ENCODE measurements around the gene ASAP2.

DNA sequence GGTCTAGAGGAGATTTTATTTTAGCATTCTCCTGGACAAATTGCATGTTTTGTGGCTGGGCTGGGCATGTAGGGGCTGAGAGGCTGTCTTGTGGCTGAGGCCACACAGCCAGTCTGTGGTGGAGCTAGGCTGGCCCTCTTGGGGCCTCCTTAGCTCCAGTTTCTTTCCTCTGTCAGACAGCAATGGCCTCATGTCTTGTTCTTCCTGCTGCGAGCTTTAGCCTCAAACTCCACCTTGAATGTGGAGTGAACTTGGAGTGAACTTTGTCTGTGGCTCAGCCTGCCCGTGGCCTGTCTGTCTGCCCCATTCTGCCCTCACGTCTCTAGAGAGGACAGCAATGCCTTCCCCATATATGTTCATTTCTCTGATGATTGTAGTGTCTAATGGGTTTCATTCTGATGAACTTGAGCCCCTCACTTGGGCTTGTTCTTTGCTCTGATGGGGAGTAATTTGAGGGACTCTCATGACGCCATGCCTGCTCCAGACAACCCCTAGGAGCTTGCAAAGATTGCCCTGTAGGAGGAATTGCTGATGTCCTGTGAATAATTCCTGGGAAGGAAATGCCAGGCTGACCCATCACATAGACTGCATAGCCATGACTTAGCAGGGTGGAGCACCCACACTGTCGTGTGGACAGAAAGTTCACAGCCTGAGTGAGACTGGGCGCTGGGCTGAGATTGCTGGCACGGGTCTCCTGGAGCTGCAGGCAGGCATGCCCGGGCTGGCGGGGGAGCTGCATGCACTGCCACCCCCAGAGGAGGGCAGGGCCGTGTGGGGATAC is 42.6 kb downstream of the ASAP2 start:
- TF ChIP-seq, protein P1, sequence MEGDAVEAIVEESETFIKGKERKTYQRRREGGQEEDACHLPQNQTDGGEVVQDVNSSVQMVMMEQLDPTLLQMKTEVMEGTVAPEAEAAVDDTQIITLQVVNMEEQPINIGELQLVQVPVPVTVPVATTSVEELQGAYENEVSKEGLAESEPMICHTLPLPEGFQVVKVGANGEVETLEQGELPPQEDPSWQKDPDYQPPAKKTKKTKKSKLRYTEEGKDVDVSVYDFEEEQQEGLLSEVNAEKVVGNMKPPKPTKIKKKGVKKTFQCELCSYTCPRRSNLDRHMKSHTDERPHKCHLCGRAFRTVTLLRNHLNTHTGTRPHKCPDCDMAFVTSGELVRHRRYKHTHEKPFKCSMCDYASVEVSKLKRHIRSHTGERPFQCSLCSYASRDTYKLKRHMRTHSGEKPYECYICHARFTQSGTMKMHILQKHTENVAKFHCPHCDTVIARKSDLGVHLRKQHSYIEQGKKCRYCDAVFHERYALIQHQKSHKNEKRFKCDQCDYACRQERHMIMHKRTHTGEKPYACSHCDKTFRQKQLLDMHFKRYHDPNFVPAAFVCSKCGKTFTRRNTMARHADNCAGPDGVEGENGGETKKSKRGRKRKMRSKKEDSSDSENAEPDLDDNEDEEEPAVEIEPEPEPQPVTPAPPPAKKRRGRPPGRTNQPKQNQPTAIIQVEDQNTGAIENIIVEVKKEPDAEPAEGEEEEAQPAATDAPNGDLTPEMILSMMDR (IDR thresholded peaks at IDR 0.05), result no peak
- TF ChIP-seq POLR2AphosphoS5 (IDR thresholded peaks at IDR 0.05) (no peak), POLR2A (IDR thresholded peaks at IDR 0.05) (no peak)

Data from suprapubic skin (tissue), 4 donors.